Effector memory CD8-positive, alpha-beta T cell (primary cell): ENCODE measurements around the gene ASPG.

ENCODE experiments used
- ATAC-seq: fragments of 150-1000 bp; cut with Tn5 transposase; replicated peaks from 2 replicates; pipeline ENCODE4 v1.10.0; 2021; ENCODE audit warnings: mild to moderate bottlenecking, moderate library complexity
- DNase-seq, 3 experiments: peaks; one replicate each; pipeline ENCODE4 v3.0.0; 2021
- H3K27ac Mint-ChIP-seq, 2 donors: one replicate each; pipeline ENCODE4 v1.8.0; 2022; ENCODE audit warnings: mild to moderate bottlenecking in 2 of 2, mixed read lengths in 2 of 2, moderate library complexity in 2 of 2
- H3K27me3 Mint-ChIP-seq, 2 donors: one replicate each; pipeline ENCODE4 v1.8.0; 2022; ENCODE audit warnings: mixed read lengths in 2 of 2
- H3K36me3 Mint-ChIP-seq: one replicate; pipeline ENCODE4 v1.8.0; 2022; ENCODE audit warnings: mild to moderate bottlenecking, moderate library complexity, mixed read lengths; ENCODE audit not compliant: insufficient read depth
- H3K4me1 Mint-ChIP-seq, 2 donors: one replicate each; pipeline ENCODE4 v1.8.0; 2022; ENCODE audit warnings: low read depth in 2 of 2, mixed read lengths in 2 of 2
- H3K4me3 Mint-ChIP-seq, 2 donors: one replicate each; pipeline ENCODE4 v1.8.0; 2022; ENCODE audit warnings: mild to moderate bottlenecking in 2 of 2, mixed read lengths in 2 of 2, moderate library complexity in 2 of 2
- H3K9me3 Mint-ChIP-seq, 2 donors: one replicate each; pipeline ENCODE4 v1.8.0; 2022; ENCODE audit warnings: mixed read lengths in 2 of 2

Gene ASPG

GRCh38 chr14:104081951-104082464 lies 3.5 kb upstream of the ASPG start:
- no peaks in the 10 kb centered on the region for H3K9me3 Mint-ChIP-seq
- H3K27ac Mint-ChIP-seq, result no peak overlapping the region
- peaks cover 11% of the 10 kb centered on the region in 2 donors for H3K4me1 Mint-ChIP-seq

GRCh38 chr14:104082807-104083206 lies 2.7 kb upstream of the ASPG start:
- H3K27me3 Mint-ChIP-seq, result no peaks in the 10 kb centered on the region
- no peaks in the 10 kb centered on the region for H3K9me3 Mint-ChIP-seq
- ATAC-seq, result no peak
- H3K27ac Mint-ChIP-seq, result peak overlapping the region in 1 of 2 donors; percentile 32
- peaks cover 9 to 10% of the 10 kb centered on the region in 2 donors for H3K4me1 Mint-ChIP-seq
- H3K36me3 Mint-ChIP-seq, result no peaks in the 10 kb centered on the region
- DNase-seq, result no peak
- H3K4me3 Mint-ChIP-seq, result no peak overlapping the region

More at GRCh38 chr14:104081951-104082464, 3.5 kb upstream of the ASPG start:
- ATAC-seq (no peak), DNase-seq (no peak)
- Mint-ChIP-seq H3K4me3 (no peak overlapping the region), H3K36me3 (no peaks in the 10 kb centered on the region), H3K27me3 (no peaks in the 10 kb centered on the region)

- Mint-ChIP-seq H3K4me3 (peak overlapping the region; percentile 8 to 66), H3K36me3 (no peaks in the 10 kb centered on the region), H3K27me3 (no peaks in the 10 kb centered on the region), H3K9me3 (no peaks in the 10 kb centered on the region), H3K27ac (no peak overlapping the region), H3K4me1 (peaks cover 0 to 4% of the 10 kb centered on the region in 2 donors)
- ATAC-seq (no peak), DNase-seq (no peak)
These were observed 1.1 kb upstream of the ASPG start for GRCh38 chr14:104084251-104085002.

GRCh38 chr14:104085889-104086201 lies 345 bp downstream of the ASPG start:
- H3K27ac Mint-ChIP-seq, result no peak overlapping the region
- no peaks in the 10 kb centered on the region for H3K27me3 Mint-ChIP-seq
- H3K36me3 Mint-ChIP-seq, result no peaks in the 10 kb centered on the region
- H3K9me3 Mint-ChIP-seq, result no peaks in the 10 kb centered on the region
- no peak for ATAC-seq
- peaks cover 0 to 4% of the 10 kb centered on the region in 2 donors for H3K4me1 Mint-ChIP-seq
- no peak for DNase-seq
- peak overlapping the region in 1 of 2 donors; percentile 20 for H3K4me3 Mint-ChIP-seq

- Mint-ChIP-seq H3K27me3 (no peaks in the 10 kb centered on the region), H3K4me1 (peaks cover 0 to 4% of the 10 kb centered on the region in 2 donors), H3K27ac (no peak overlapping the region), H3K9me3 (no peaks in the 10 kb centered on the region), H3K4me3 (peak overlapping the region in 1 of 2 donors; percentile 57), H3K36me3 (no peaks in the 10 kb centered on the region)
- DNase-seq (no peak), ATAC-seq (no peak)
These were observed 735 bp downstream of the ASPG start for GRCh38 chr14:104086210-104086660.

GRCh38 chr14:104086661-104087461 lies 1.4 kb downstream of the ASPG start:
- Mint-ChIP-seq H3K36me3 (no peaks in the 10 kb centered on the region), H3K4me3 (peak overlapping the region in 1 of 2 donors; percentile 57), H3K9me3 (no peaks in the 10 kb centered on the region), H3K4me1 (peaks cover 0 to 4% of the 10 kb centered on the region in 2 donors), H3K27ac (no peak overlapping the region), H3K27me3 (no peaks in the 10 kb centered on the region)
- ATAC-seq (no peak), DNase-seq (no peak)

GRCh38 chr14:104087505-104087904 lies 2.0 kb downstream of the ASPG start:
- Mint-ChIP-seq H3K36me3 (no peaks in the 10 kb centered on the region), H3K9me3 (no peaks in the 10 kb centered on the region), H3K4me1 (peaks cover 0 to 4% of the 10 kb centered on the region in 2 donors), H3K27me3 (no peaks in the 10 kb centered on the region), H3K4me3 (no peak overlapping the region), H3K27ac (no peak overlapping the region)
- no peak for ATAC-seq
- no peak for DNase-seq

- H3K4me1 Mint-ChIP-seq, result peaks cover 0 to 4% of the 10 kb centered on the region in 2 donors
- H3K9me3 Mint-ChIP-seq, result no peaks in the 10 kb centered on the region
- no peaks in the 10 kb centered on the region for H3K27me3 Mint-ChIP-seq
- no peak for ATAC-seq
- H3K4me3 Mint-ChIP-seq, result no peak overlapping the region
- DNase-seq, result no peak
- H3K36me3 Mint-ChIP-seq, result no peaks in the 10 kb centered on the region
- no peak overlapping the region for H3K27ac Mint-ChIP-seq
These were observed 2.7 kb downstream of the ASPG start for GRCh38 chr14:104087981-104088850.

- no peak for DNase-seq
- ATAC-seq, result no peak
- Mint-ChIP-seq H3K27ac (no peak overlapping the region), H3K4me1 (peaks cover 4 to 5% of the 10 kb centered on the region in 2 donors), H3K27me3 (no peaks in the 10 kb centered on the region), H3K9me3 (no peaks in the 10 kb centered on the region), H3K4me3 (no peak overlapping the region), H3K36me3 (peaks cover 3% of the 10 kb centered on the region)
These were observed 4.7 kb downstream of the ASPG start for GRCh38 chr14:104090071-104090748.

GRCh38 chr14:104091061-104091926 lies 5.8 kb downstream of the ASPG start:
- H3K36me3 Mint-ChIP-seq, result peaks cover 3% of the 10 kb centered on the region
- no peak for ATAC-seq
- no peak overlapping the region for H3K4me3 Mint-ChIP-seq
- H3K4me1 Mint-ChIP-seq, result peaks cover 4 to 5% of the 10 kb centered on the region in 2 donors
- DNase-seq, result no peak
- H3K27ac Mint-ChIP-seq, result no peak overlapping the region
- H3K27me3 Mint-ChIP-seq, result peaks cover 0 to 11% of the 10 kb centered on the region in 2 donors
- no peaks in the 10 kb centered on the region for H3K9me3 Mint-ChIP-seq

- peaks cover 4 to 5% of the 10 kb centered on the region in 2 donors for H3K4me1 Mint-ChIP-seq
- H3K4me3 Mint-ChIP-seq, result no peak overlapping the region
- H3K27ac Mint-ChIP-seq, result no peak overlapping the region
- no peaks in the 10 kb centered on the region for H3K9me3 Mint-ChIP-seq
- peaks cover 0 to 12% of the 10 kb centered on the region in 2 donors for H3K27me3 Mint-ChIP-seq
- no peak for ATAC-seq
- no peak for DNase-seq
- H3K36me3 Mint-ChIP-seq, result peaks cover 3% of the 10 kb centered on the region
These were observed 6.6 kb downstream of the ASPG start for GRCh38 chr14:104091927-104092771.
